Hindlimb muscle (tissue), 1 donor: ENCODE measurements around the gene MAZ. TPM values are rescaled to one million over a fixed set of nuclear protein-coding genes. Genes with fewer than 3 reads are reported as not detected.
"Not testable (repeated sequence)": the region's sequence is repeated elsewhere in the genome, so short reads cannot be mapped to it uniquely, and the experiment has no call there.

Experiments used
- DNase-seq: peaks from one replicate; pipeline ENCODE4 v3.0.0-alpha.2; 2013
- polyA plus RNA-seq: library from polyadenylated mRNA; unstranded; fragments of 120-200 nt; gene quantifications from one replicate; pipeline ENCODE4 v1.2.1, GENCODE V29; 2013; ENCODE audit not compliant: insufficient read length

Gene MAZ
- polyA plus RNA-seq, 1 donor = 270 TPM

GRCh38 chr16:29784901-29785500, 21.3 kb upstream of the MAZ start:
- no peak for DNase-seq

GRCh38 chr16:29787155-29787554, 19.2 kb upstream of the MAZ start:
- not testable (repeated sequence) for DNase-seq

GRCh38 chr16:29789775-29790182, 16.6 kb upstream of the MAZ start:
- DNase-seq = no peak

- DNase-seq = peak; percentile 100
These were observed 16.0 kb upstream of the MAZ start, which contains the start of gene KIF22 for GRCh38 chr16:29790183-29790948. Gene KIF22 (plus strand): TSS chr16:29790751. CDS start chr16:29790760, 9 bp downstream.

- DNase-seq = peak; percentile 13
These were observed 15.1 kb upstream of the MAZ start for GRCh38 chr16:29790949-29791844.

- DNase-seq = no peak
These were observed 14.2 kb upstream of the MAZ start for GRCh38 chr16:29791845-29792807.

- not testable (repeated sequence) for DNase-seq
These were observed 13.2 kb upstream of the MAZ start for GRCh38 chr16:29793153-29793552.

- no peak for DNase-seq
These were observed 12.1 kb upstream of the MAZ start for GRCh38 chr16:29794231-29794710.

GRCh38 chr16:29802416-29802935, 3.9 kb upstream of the MAZ start:
- no peak for DNase-seq

GRCh38 chr16:29804020-29804419, 2.3 kb upstream of the MAZ start:
- DNase-seq = no peak

- no peak for DNase-seq
These were observed 1.7 kb upstream of the MAZ start for GRCh38 chr16:29804455-29805231.

GRCh38 chr16:29805232-29806098, 864 bp upstream of the MAZ start:
- DNase-seq = peak; percentile 96

GRCh38 chr16:29806641-29807425, 504 bp downstream of the MAZ start:
- DNase-seq = peak; percentile 67

- peak; percentile 87 for DNase-seq
These were observed 1.3 kb downstream of the MAZ start for GRCh38 chr16:29807426-29808218.

GRCh38 chr16:29808219-29808900, 2.0 kb downstream of the MAZ start:
- DNase-seq = no peak

- no peak for DNase-seq
These were observed 2.9 kb downstream of the MAZ start for GRCh38 chr16:29809031-29809747.
